ENCODE results near the gene VCAN.

Gene VCAN

DNA sequence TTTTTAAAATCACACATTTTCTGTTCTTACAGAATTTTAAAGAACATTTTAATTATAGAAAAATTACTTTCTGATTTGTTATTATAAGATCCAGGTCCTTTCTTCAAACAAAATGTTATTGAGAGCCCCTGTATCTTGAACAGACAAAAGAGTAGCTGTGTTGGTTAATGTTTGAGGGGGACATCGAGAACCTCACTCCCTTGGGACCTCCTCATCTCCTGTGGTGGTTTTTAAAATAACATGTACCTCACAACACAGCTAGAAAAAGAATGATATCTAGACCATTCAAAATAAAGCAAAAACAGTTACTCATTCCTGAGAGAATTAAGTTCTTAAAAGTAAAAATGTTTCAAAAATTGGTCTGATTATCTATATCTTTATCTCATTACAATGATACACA is 54.7 kb downstream of the VCAN start:
- H3K4me3 ChIP-seq: no peak overlapping the region
- H3K27ac ChIP-seq: no peak overlapping the region
- TF ChIP-seq FOXP2 (optimal IDR thresholded peaks at IDR 0.05; ENCODE audit: control extremely low read depth, extremely low read length, insufficient read depth): no peak
- TF ChIP-seq EZH2 (IDR thresholded peaks at IDR 0.05): no peak
- no peak for TF ChIP-seq POLR2AphosphoS5 (IDR thresholded peaks at IDR 0.05; ENCODE audit: borderline replicate concordance, low read depth, low read length)
- DNase-seq (ENCODE audit: low read depth, low spot score): no peak
- H3K9me3 ChIP-seq (ENCODE audit: low read depth, low read length): no peaks in the 10 kb centered on the region
- no peaks in the 10 kb centered on the region for H3K36me3 ChIP-seq (ENCODE audit: insufficient read depth, low read length)
- H3K9ac ChIP-seq (ENCODE audit: insufficient read length): no peak overlapping the region

DNA sequence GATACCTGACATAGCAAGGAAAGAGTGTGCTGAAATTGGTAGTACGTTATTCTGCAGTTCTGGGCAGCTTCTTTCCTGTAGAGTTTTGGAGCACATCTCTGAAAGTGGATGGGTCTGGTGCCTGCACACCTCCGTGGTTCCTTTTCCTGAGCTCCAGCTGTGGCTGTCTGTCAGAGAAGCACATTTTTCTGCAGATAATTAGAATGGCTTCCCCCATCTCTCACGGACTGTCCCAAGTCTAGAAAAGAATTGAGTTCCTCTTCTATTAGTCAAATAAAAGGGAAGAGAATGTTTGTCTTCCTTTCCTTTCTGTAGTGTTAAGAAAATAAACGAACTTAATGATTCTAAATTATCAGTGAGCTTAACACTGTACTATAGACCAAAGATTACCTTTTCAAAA is 55.7 kb downstream of the VCAN start:
- Histone ChIP-seq H3K9me3 (ENCODE audit: low read depth, low read length) (no peaks in the 10 kb centered on the region), H3K27ac (no peak overlapping the region), H3K36me3 (ENCODE audit: insufficient read depth, low read length) (no peaks in the 10 kb centered on the region), H3K9ac (ENCODE audit: insufficient read length) (no peak overlapping the region), H3K4me3 (no peak overlapping the region)
- no peak for TF ChIP-seq POLR2AphosphoS5 (IDR thresholded peaks at IDR 0.05; ENCODE audit: borderline replicate concordance, low read depth, low read length)
- no peak for TF ChIP-seq FOXP2 (optimal IDR thresholded peaks at IDR 0.05; ENCODE audit: control extremely low read depth, extremely low read length, insufficient read depth)
- TF ChIP-seq EZH2 (IDR thresholded peaks at IDR 0.05): no peak
- DNase-seq (ENCODE audit: low read depth, low spot score): no peak

DNA sequence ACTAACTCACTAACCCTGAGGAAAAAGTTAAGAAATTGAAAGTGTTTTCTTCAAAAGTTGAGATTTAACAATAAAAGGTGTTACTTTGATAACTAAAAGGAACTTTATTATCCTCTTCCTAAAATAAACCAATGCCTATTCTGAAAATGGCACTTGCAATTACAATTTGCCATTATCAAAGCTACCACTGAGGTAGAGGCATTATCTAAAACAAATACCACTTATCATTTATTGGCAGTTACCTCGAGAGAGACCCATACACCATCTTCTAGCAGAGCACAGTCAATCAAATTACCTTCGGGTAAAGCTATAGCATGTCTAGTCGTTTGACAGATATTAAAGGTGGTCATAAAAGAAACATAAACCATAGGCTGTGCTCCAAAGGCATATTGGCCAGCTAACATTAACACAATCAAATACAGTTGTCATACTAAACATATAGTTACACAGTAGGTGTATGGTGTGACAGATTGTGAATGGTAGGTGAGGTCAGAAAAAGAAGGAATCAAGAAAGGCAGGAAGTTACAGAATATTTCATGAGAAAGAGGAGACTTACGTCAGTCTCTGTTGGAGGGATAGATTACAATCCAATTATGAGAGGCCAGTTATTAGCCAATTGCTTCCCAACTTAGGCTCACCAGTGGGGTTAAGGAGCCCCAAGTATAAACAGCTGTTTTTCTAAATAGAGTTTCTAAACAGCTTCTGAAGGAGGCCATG is 56.3 kb downstream of the VCAN start:
- Histone ChIP-seq H3K9me3 (ENCODE audit: low read depth, low read length) (no peaks in the 10 kb centered on the region), H3K9ac (ENCODE audit: insufficient read length) (no peak overlapping the region), H3K27ac (no peak overlapping the region), H3K4me3 (no peak overlapping the region), H3K36me3 (ENCODE audit: insufficient read depth, low read length) (no peaks in the 10 kb centered on the region)
- no peak for DNase-seq (ENCODE audit: low read depth, low spot score)
- TF ChIP-seq FOXP2 (optimal IDR thresholded peaks at IDR 0.05; ENCODE audit: control extremely low read depth, extremely low read length, insufficient read depth): no peak
- no peak for TF ChIP-seq POLR2AphosphoS5 (IDR thresholded peaks at IDR 0.05; ENCODE audit: borderline replicate concordance, low read depth, low read length)
- TF ChIP-seq EZH2 (IDR thresholded peaks at IDR 0.05): no peak

DNA sequence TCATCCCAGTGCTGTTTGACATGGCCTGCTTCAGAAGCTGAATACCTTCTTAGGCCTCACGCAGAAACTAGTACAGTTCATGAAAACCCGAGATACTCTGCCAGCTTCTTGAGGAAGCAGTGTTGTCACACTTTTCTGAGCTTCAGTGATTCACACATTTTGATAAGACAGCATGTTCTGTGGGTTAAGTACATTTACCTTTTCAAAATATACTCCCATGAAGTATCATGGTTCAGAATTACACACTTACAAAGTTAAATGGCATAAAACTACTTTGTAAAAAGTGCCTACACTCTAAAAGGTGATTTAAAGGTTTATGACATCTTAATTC is 56.9 kb downstream of the VCAN start:
- Histone ChIP-seq H3K36me3 (ENCODE audit: insufficient read depth, low read length) (no peaks in the 10 kb centered on the region), H3K27ac (no peak overlapping the region), H3K9me3 (ENCODE audit: low read depth, low read length) (no peaks in the 10 kb centered on the region), H3K9ac (ENCODE audit: insufficient read length) (no peak overlapping the region), H3K4me3 (no peak overlapping the region)
- DNase-seq (ENCODE audit: low read depth, low spot score): no peak
- TF ChIP-seq EZH2 (IDR thresholded peaks at IDR 0.05): no peak
- TF ChIP-seq FOXP2 (optimal IDR thresholded peaks at IDR 0.05; ENCODE audit: control extremely low read depth, extremely low read length, insufficient read depth): no peak
- no peak for TF ChIP-seq POLR2AphosphoS5 (IDR thresholded peaks at IDR 0.05; ENCODE audit: borderline replicate concordance, low read depth, low read length)

DNA sequence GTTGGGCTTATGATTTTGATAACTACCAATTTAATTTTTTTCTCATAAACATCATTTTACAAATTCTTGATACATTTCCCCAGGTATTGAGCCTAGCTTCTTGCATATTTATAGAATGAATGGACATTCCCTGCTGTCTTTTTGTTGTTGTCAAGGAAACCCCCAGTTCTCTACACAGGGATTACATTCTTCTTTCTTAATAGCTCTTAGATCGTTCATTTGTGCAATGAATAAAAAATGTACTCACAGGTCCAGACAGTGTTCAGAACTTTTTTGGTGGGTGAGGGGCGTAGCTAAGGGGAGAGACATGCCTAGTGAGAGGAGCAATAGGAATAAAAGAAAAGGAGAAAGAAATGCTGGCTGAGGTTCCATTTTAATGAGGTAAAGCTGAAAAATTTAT is 58.6 kb downstream of the VCAN start:
- no peak overlapping the region for H3K9ac ChIP-seq (ENCODE audit: insufficient read length)
- no peak overlapping the region for H3K27ac ChIP-seq
- TF ChIP-seq POLR2AphosphoS5 (IDR thresholded peaks at IDR 0.05; ENCODE audit: borderline replicate concordance, low read depth, low read length) (no peak), FOXP2 (optimal IDR thresholded peaks at IDR 0.05; ENCODE audit: control extremely low read depth, extremely low read length, insufficient read depth) (no peak), EZH2 (IDR thresholded peaks at IDR 0.05) (no peak)

DNA sequence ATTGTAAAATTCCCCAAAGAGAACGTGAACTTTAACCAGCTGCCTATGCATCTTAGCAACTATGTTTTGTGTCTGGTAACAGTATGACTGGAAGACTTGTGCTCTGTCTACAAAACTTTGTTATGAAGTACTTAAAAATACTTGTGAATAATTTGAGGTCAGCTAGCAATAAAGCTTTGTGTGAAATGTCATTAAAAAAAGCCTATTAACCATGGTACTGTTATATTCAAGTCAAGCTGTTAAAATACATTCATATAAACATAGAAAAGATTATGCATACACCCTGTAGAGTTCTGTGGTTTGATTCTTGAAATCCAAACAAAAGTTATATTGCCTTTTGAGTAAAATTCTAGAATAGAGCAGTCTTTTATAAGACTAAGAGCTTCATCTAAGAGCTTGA is 60.1 kb downstream of the VCAN start:
- no peaks in the 10 kb centered on the region for H3K36me3 ChIP-seq (ENCODE audit: insufficient read depth, low read length)

More for the DNA sequence above, 58.6 kb downstream of the VCAN start:
- Histone ChIP-seq H3K9me3 (ENCODE audit: low read depth, low read length) (no peaks in the 10 kb centered on the region), H3K4me3 (no peak overlapping the region), H3K36me3 (ENCODE audit: insufficient read depth, low read length) (no peaks in the 10 kb centered on the region)
- no peak for DNase-seq (ENCODE audit: low read depth, low spot score)

DNA sequence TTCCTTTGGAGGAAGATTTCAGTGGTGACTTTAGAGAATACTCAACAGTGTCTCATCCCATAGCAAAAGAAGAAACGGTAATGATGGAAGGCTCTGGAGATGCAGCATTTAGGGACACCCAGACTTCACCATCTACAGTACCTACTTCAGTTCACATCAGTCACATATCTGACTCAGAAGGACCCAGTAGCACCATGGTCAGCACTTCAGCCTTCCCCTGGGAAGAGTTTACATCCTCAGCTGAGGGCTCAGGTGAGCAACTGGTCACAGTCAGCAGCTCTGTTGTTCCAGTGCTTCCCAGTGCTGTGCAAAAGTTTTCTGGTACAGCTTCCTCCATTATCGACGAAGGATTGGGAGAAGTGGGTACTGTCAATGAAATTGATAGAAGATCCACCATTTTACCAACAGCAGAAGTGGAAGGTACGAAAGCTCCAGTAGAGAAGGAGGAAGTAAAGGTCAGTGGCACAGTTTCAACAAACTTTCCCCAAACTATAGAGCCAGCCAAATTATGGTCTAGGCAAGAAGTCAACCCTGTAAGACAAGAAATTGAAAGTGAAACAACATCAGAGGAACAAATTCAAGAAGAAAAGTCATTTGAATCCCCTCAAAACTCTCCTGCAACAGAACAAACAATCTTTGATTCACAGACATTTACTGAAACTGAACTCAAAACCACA is 67.4 kb downstream of the VCAN start:
- TF ChIP-seq FOXP2 (optimal IDR thresholded peaks at IDR 0.05; ENCODE audit: control extremely low read depth, extremely low read length, insufficient read depth) (no peak), POLR2AphosphoS5 (IDR thresholded peaks at IDR 0.05; ENCODE audit: borderline replicate concordance, low read depth, low read length) (no peak), EZH2 (IDR thresholded peaks at IDR 0.05) (no peak)
- no peak overlapping the region for H3K9ac ChIP-seq (ENCODE audit: insufficient read length)
- no peaks in the 10 kb centered on the region for H3K36me3 ChIP-seq (ENCODE audit: insufficient read depth, low read length)
- H3K27ac ChIP-seq: no peak overlapping the region
- H3K9me3 ChIP-seq (ENCODE audit: low read depth, low read length): no peaks in the 10 kb centered on the region
- H3K4me3 ChIP-seq: no peak overlapping the region
- no peak for DNase-seq (ENCODE audit: low read depth, low spot score)

More for the DNA sequence above, 60.1 kb downstream of the VCAN start:
- TF ChIP-seq POLR2AphosphoS5 (IDR thresholded peaks at IDR 0.05; ENCODE audit: borderline replicate concordance, low read depth, low read length) (no peak), EZH2 (IDR thresholded peaks at IDR 0.05) (no peak), FOXP2 (optimal IDR thresholded peaks at IDR 0.05; ENCODE audit: control extremely low read depth, extremely low read length, insufficient read depth) (no peak)
- Histone ChIP-seq H3K4me3 (no peak overlapping the region), H3K9ac (ENCODE audit: insufficient read length) (no peak overlapping the region), H3K27ac (no peak overlapping the region), H3K9me3 (ENCODE audit: low read depth, low read length) (no peaks in the 10 kb centered on the region)
- DNase-seq (ENCODE audit: low read depth, low spot score): no peak

DNA sequence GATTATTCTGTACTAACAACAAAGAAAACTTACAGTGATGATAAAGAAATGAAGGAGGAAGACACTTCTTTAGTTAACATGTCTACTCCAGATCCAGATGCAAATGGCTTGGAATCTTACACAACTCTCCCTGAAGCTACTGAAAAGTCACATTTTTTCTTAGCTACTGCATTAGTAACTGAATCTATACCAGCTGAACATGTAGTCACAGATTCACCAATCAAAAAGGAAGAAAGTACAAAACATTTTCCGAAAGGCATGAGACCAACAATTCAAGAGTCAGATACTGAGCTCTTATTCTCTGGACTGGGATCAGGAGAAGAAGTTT is 67.9 kb downstream of the VCAN start:
- Histone ChIP-seq H3K4me3 (no peak overlapping the region), H3K27ac (no peak overlapping the region)
- TF ChIP-seq POLR2AphosphoS5 (IDR thresholded peaks at IDR 0.05; ENCODE audit: borderline replicate concordance, low read depth, low read length) (no peak), FOXP2 (optimal IDR thresholded peaks at IDR 0.05; ENCODE audit: control extremely low read depth, extremely low read length, insufficient read depth) (no peak), EZH2 (IDR thresholded peaks at IDR 0.05) (no peak)

More for the DNA sequence above, 67.9 kb downstream of the VCAN start:
- H3K9me3 ChIP-seq (ENCODE audit: low read depth, low read length): no peaks in the 10 kb centered on the region
- DNase-seq (ENCODE audit: low read depth, low spot score): no peak
- no peak overlapping the region for H3K9ac ChIP-seq (ENCODE audit: insufficient read length)
- H3K36me3 ChIP-seq (ENCODE audit: insufficient read depth, low read length): no peaks in the 10 kb centered on the region

Data from SK-N-MC (cell line).